Measurements from ENCODE around the gene ATG14.

Gene ATG14

GRCh38 chr14:55329999-55330710 lies 81.5 kb downstream of the ATG14 start:
- H3K27me3 ChIP-seq (ENCODE audit: control insufficient read depth, insufficient read depth, low read length): no peaks in the 10 kb centered on the region
- TF ChIP-seq CTCF (IDR thresholded peaks at IDR 0.05): no peak
- H3K9me3 ChIP-seq (ENCODE audit: control insufficient read depth, low read length): no peaks in the 10 kb centered on the region
- H3K79me2 ChIP-seq: peaks cover 11% of the 10 kb centered on the region
- peaks cover 6% of the 10 kb centered on the region for H3K4me1 ChIP-seq
- no peak overlapping the region for H2AFZ ChIP-seq
- no peak overlapping the region for H3K4me3 ChIP-seq (ENCODE audit: low read depth, low read length)
- H3K27ac ChIP-seq: no peak overlapping the region
- no peak overlapping the region for H3K4me2 ChIP-seq (ENCODE audit: low read length)
- no peak overlapping the region for H3K9ac ChIP-seq
- H3K36me3 ChIP-seq (ENCODE audit: control insufficient read depth, insufficient read depth, low read length): no peaks in the 10 kb centered on the region

GRCh38 chr14:55328317-55328716 lies 83.3 kb downstream of the ATG14 start:
- Histone ChIP-seq H2AFZ (no peak overlapping the region), H3K79me2 (peaks cover 21% of the 10 kb centered on the region), H3K27me3 (ENCODE audit: control insufficient read depth, insufficient read depth, low read length) (no peaks in the 10 kb centered on the region), H3K9ac (no peak overlapping the region), H3K4me1 (peaks cover 6% of the 10 kb centered on the region), H3K4me3 (ENCODE audit: low read depth, low read length) (no peak overlapping the region), H3K4me2 (ENCODE audit: low read length) (no peak overlapping the region), H3K9me3 (ENCODE audit: control insufficient read depth, low read length) (no peaks in the 10 kb centered on the region), H3K36me3 (ENCODE audit: control insufficient read depth, insufficient read depth, low read length) (no peaks in the 10 kb centered on the region), H3K27ac (no peak overlapping the region)
- no peak for TF ChIP-seq CTCF (IDR thresholded peaks at IDR 0.05)

- H3K9me3 ChIP-seq (ENCODE audit: control insufficient read depth, low read length): no peaks in the 10 kb centered on the region
- TF ChIP-seq CTCF (IDR thresholded peaks at IDR 0.05): no peak
- H3K9ac ChIP-seq: no peak overlapping the region
- no peak overlapping the region for H3K4me2 ChIP-seq (ENCODE audit: low read length)
- peaks cover 4% of the 10 kb centered on the region for H3K4me1 ChIP-seq
- H2AFZ ChIP-seq: no peak overlapping the region
- H3K27ac ChIP-seq: no peak overlapping the region
- H3K27me3 ChIP-seq (ENCODE audit: control insufficient read depth, insufficient read depth, low read length): no peaks in the 10 kb centered on the region
- H3K36me3 ChIP-seq (ENCODE audit: control insufficient read depth, insufficient read depth, low read length): no peaks in the 10 kb centered on the region
- H3K79me2 ChIP-seq: peaks cover 25% of the 10 kb centered on the region
- H3K4me3 ChIP-seq (ENCODE audit: low read depth, low read length): no peak overlapping the region
Observed at GRCh38 chr14:55327179-55327578, 84.5 kb downstream of the ATG14 start.

GRCh38 chr14:55324812-55325211 lies 86.8 kb downstream of the ATG14 start:
- Histone ChIP-seq H3K9me3 (ENCODE audit: control insufficient read depth, low read length) (no peaks in the 10 kb centered on the region), H3K4me2 (ENCODE audit: low read length) (no peak overlapping the region), H3K27ac (no peak overlapping the region), H3K36me3 (ENCODE audit: control insufficient read depth, insufficient read depth, low read length) (no peaks in the 10 kb centered on the region), H3K79me2 (peaks cover 32% of the 10 kb centered on the region), H3K4me1 (peaks cover 4% of the 10 kb centered on the region), H2AFZ (no peak overlapping the region), H3K9ac (no peak overlapping the region), H3K27me3 (ENCODE audit: control insufficient read depth, insufficient read depth, low read length) (no peaks in the 10 kb centered on the region), H3K4me3 (ENCODE audit: low read depth, low read length) (no peak overlapping the region)
- TF ChIP-seq CTCF (IDR thresholded peaks at IDR 0.05): no peak

- no peak overlapping the region for H3K4me3 ChIP-seq (ENCODE audit: low read depth, low read length)
- H3K4me2 ChIP-seq (ENCODE audit: low read length): no peak overlapping the region
- H3K4me1 ChIP-seq: peaks cover 4% of the 10 kb centered on the region
- H3K9ac ChIP-seq: no peak overlapping the region
- H2AFZ ChIP-seq: no peak overlapping the region
- no peaks in the 10 kb centered on the region for H3K9me3 ChIP-seq (ENCODE audit: control insufficient read depth, low read length)
- no peak for TF ChIP-seq CTCF (IDR thresholded peaks at IDR 0.05)
- no peaks in the 10 kb centered on the region for H3K36me3 ChIP-seq (ENCODE audit: control insufficient read depth, insufficient read depth, low read length)
- H3K27me3 ChIP-seq (ENCODE audit: control insufficient read depth, insufficient read depth, low read length): no peaks in the 10 kb centered on the region
- H3K79me2 ChIP-seq: peaks cover 35% of the 10 kb centered on the region
- no peak overlapping the region for H3K27ac ChIP-seq
Observed at GRCh38 chr14:55323910-55324309, 87.7 kb downstream of the ATG14 start.
